HCT116 (cell line): ENCODE measurements around the gene PITPNM1. TPM values are rescaled to one million over a fixed set of nuclear protein-coding genes. Genes with fewer than 3 reads are reported as not detected.

Source experiments
- ATAC-seq: fragments of 200-7000 bp; cut with Tn5 transposase; 2 replicates; pipeline ENCODE4 v1.9.1; 2020; ENCODE audit warnings: mild to moderate bottlenecking, moderate library complexity
- BruUV-seq: library from RNA; stranded (reverse); fragments of 400-500 nt; replicated peaks from 2 replicates; lab custom pipeline; 2021; lab: Mats Ljungman, UMichigan
- CTCF ChIA-PET: fragments of 300-600 bp; sonication (Branson Sonifier 250); formaldehyde crosslinking; loops from one replicate; lab custom pipeline; 2021; ENCODE audit warnings: antibody characterized with exemption; lab: Charles Lee
- POLR2A ChIA-PET: fragments of 300-600, 350-600 bp; sonication (Branson Sonifier 250); formaldehyde crosslinking; loops from one replicate; lab custom pipeline; 2021; ENCODE audit warnings: antibody characterized with exemption; lab: Charles Lee
- RAD21 ChIA-PET, 2 experiments: fragments of 300-600 bp; sonication (Branson Sonifier 250); formaldehyde crosslinking; loops; one replicate each; lab custom pipeline; 2023; ENCODE audit warnings: low total read pairs in 2 of 2; ENCODE audit not compliant: uncharacterized antibody in 2 of 2, unreplicated experiment in 2 of 2, low non-redundant PET in 1 of 2; lab: Charles Lee
- DNase-seq: peaks from one replicate; pipeline ENCODE4 v3.0.0-alpha.2; 2010; ENCODE audit warnings: low read depth, low spot score
- H2AFZ ChIP-seq: fragments of 200-600 bp; shearing (Covaris generic), sonication (generic); 2 replicates; pipeline ENCODE4 v1.6.1; 2017; ENCODE audit warnings: low read depth, mixed run types, mixed read lengths, antibody characterized with exemption, low read length; ENCODE audit not compliant: poor library complexity, severe bottlenecking
- H3K27ac ChIP-seq: 2 replicates; pipeline ENCODE4 v1.5.1; 2012; ENCODE audit warnings: low read depth, low read length
- H3K27me3 ChIP-seq: fragments of 200-600 bp; sonication (generic); 2 replicates; pipeline ENCODE4 v1.6.1; 2016; ENCODE audit warnings: mixed run types, low read length, mixed read lengths; ENCODE audit not compliant: insufficient read depth
- H3K36me3 ChIP-seq, 2 experiments: fragments of 200-500 bp in 1 of 2; fragments of 200-600 bp in 1 of 2; sonication (Bioruptor generic) in 1 of 2; sonication (generic) in 1 of 2; 2 replicates each; pipeline versions ENCODE4 v1.5.1 to v1.6.1; 2014 to 2016; ENCODE audit warnings: low read length in 2 of 2, inconsistent platforms in 1 of 2, mixed read lengths in 1 of 2, mixed run types in 1 of 2; ENCODE audit not compliant: insufficient read depth in 2 of 2, control insufficient read depth in 1 of 2
- H3K4me1 ChIP-seq, 2 experiments: fragments of 200-600 bp in 1 of 2; sonication (generic) in 1 of 2; 2 replicates each; pipeline versions ENCODE4 v1.5.1 to v1.6.1; 2012 to 2017; ENCODE audit warnings: low read length in 2 of 2, inconsistent platforms in 1 of 2, mild to moderate bottlenecking in 1 of 2, mixed read lengths in 1 of 2, mixed run types in 1 of 2, moderate library complexity in 1 of 2; ENCODE audit not compliant: insufficient read depth in 2 of 2, control insufficient read depth in 1 of 2
- H3K4me2 ChIP-seq: fragments of 200-600 bp; sonication (generic); 2 replicates; pipeline ENCODE4 v1.6.1; 2017; ENCODE audit warnings: mixed run types, low read length, mixed read lengths
- H3K4me3 ChIP-seq, 2 experiments: fragments of 200-600 bp in 1 of 2; sonication (generic) in 1 of 2; replicated peaks in 1 of 2; 2 replicates each; pipeline ENCODE4 v1.5.1; 2011 to 2016; ENCODE audit warnings: low read length in 2 of 2, control low read depth in 1 of 2, low read depth in 1 of 2, mild to moderate bottlenecking in 1 of 2, mixed read lengths in 1 of 2, mixed run types in 1 of 2
- H3K79me2 ChIP-seq: fragments of 200-600 bp; sonication (generic); 2 replicates; pipeline ENCODE4 v1.6.1; 2017; ENCODE audit warnings: mild to moderate bottlenecking, mixed run types, low read length, moderate library complexity, mixed read lengths; ENCODE audit not compliant: insufficient read depth
- H3K9ac ChIP-seq: fragments of 200-600 bp; sonication (generic); 2 replicates; pipeline ENCODE4 v1.6.1; 2016; ENCODE audit warnings: low read length, mixed read lengths
- H3K9me2 ChIP-seq: fragments of 200-600 bp; sonication (generic), shearing (Covaris generic); 2 replicates; pipeline ENCODE4 v1.6.1; 2017; ENCODE audit warnings: mixed run types, mild to moderate bottlenecking, moderate library complexity; ENCODE audit not compliant: insufficient read depth
- H3K9me3 ChIP-seq, 2 experiments: fragments of 200-500 bp in 1 of 2; fragments of 200-600 bp in 1 of 2; sonication (Bioruptor generic) in 1 of 2; sonication (generic) in 1 of 2; 2 replicates each; pipeline ENCODE4 v1.6.1; 2014 to 2017; ENCODE audit warnings: low read length in 2 of 2, mixed read lengths in 2 of 2, inconsistent platforms in 1 of 2, low read depth in 1 of 2, mild to moderate bottlenecking in 1 of 2, mixed run types in 1 of 2, moderate library complexity in 1 of 2; ENCODE audit not compliant: control insufficient read depth in 1 of 2, insufficient read depth in 1 of 2
- H4K20me1 ChIP-seq: fragments of 200-600 bp; sonication (generic), shearing (Covaris generic); 2 replicates; pipeline ENCODE4 v1.6.1; 2017; ENCODE audit warnings: mixed run types, mild to moderate bottlenecking, moderate library complexity; ENCODE audit not compliant: insufficient read depth
- CBX3 ChIP-seq: IDR thresholded peaks from 2 replicates; pipeline ENCODE4 v1.6.1; 2012; ENCODE audit warnings: low read depth
- CEBPB ChIP-seq: IDR thresholded peaks from 2 replicates; pipeline ENCODE4 v1.6.1; 2012; ENCODE audit warnings: low read depth
- CTCF ChIP-seq, 3 experiments: fragments of 200-600 bp in 1 of 3; sonication (generic) in 1 of 3; IDR thresholded peaks in 2 of 3; conservative IDR thresholded peaks in 1 of 3; 2 replicates each; pipeline ENCODE4 v1.5.1; 2012 to 2017; ENCODE audit warnings: low read depth in 2 of 3, low read length in 2 of 3, antibody characterized with exemption in 1 of 3, borderline replicate concordance in 1 of 3, control low read depth in 1 of 3, mild to moderate bottlenecking in 1 of 3, mixed read lengths in 1 of 3, mixed run types in 1 of 3, moderate library complexity in 1 of 3; ENCODE audit not compliant: insufficient read depth in 1 of 3
- EGR1 ChIP-seq: IDR thresholded peaks from 2 replicates; pipeline ENCODE4 v1.6.1; 2012; ENCODE audit warnings: low read depth
- EZH2 ChIP-seq: fragments of 200-600 bp; sonication (generic); IDR thresholded peaks from 2 replicates; pipeline ENCODE4 v1.6.1; 2017; ENCODE audit warnings: antibody characterized with exemption, mixed run types
- EZH2phosphoT487 ChIP-seq: fragments of 200-600 bp; IDR thresholded peaks from 2 replicates; pipeline ENCODE4 v1.6.1; 2018; ENCODE audit warnings: antibody characterized with exemption, borderline replicate concordance
- FOSL1 ChIP-seq: IDR thresholded peaks from 2 replicates; pipeline ENCODE4 v1.6.1; 2012; ENCODE audit warnings: low read depth
- MAX ChIP-seq: IDR thresholded peaks from 2 replicates; pipeline ENCODE4 v1.6.1; 2012
- POLR2AphosphoS5 ChIP-seq: IDR thresholded peaks from 2 replicates; pipeline ENCODE4 v1.6.1; 2011; ENCODE audit warnings: mild to moderate bottlenecking, low read depth, low read length, moderate library complexity
- SP1 ChIP-seq: IDR thresholded peaks from 2 replicates; pipeline ENCODE4 v1.6.1; 2012; ENCODE audit warnings: low read depth
- SRF ChIP-seq: IDR thresholded peaks from 2 replicates; pipeline ENCODE4 v1.6.1; 2012; ENCODE audit warnings: low read depth
- TCF7L2 ChIP-seq: IDR thresholded peaks from 2 replicates; pipeline ENCODE4 v1.7.0; 2011; ENCODE audit warnings: borderline replicate concordance, inconsistent platforms; ENCODE audit not compliant: insufficient read depth, insufficient read length; ENCODE audit errors: extremely low read depth
- ZBTB33 ChIP-seq: IDR thresholded peaks from 2 replicates; pipeline ENCODE4 v1.6.1; 2011; ENCODE audit warnings: mild to moderate bottlenecking, low read length, moderate library complexity; ENCODE audit not compliant: insufficient replicate concordance; ENCODE audit errors: extremely low read depth
- ZFX ChIP-seq: fragments of 450-650 bp; IDR thresholded peaks from 2 replicates; pipeline ENCODE4 v1.6.1; 2017
- ZNF274 ChIP-seq: fragments of 200-500 bp; sonication (Bioruptor generic); IDR thresholded peaks from 2 replicates; pipeline ENCODE4 v1.6.1; 2014; ENCODE audit warnings: mild to moderate bottlenecking, low read depth, low read length, inconsistent platforms
- intact Hi-C: fragments of 100-400 bp; cut with micrococcal nuclease; formaldehyde crosslinking; loops from 2 replicates; pipeline ENCODE4 v1.10.0; 2022
- total RNA-seq: library from RNA; stranded (reverse); gene quantifications from one replicate; pipeline ENCODE4 v1.2.1, GENCODE V29; 2021; ENCODE audit not compliant: unreplicated experiment

Gene PITPNM1
- total RNA-seq, 1 experiment from 2014 or later = 79.5 TPM

- ATAC-seq = no peak
- intact Hi-C loops = no loop called here
These were observed 55.9 kb downstream of the PITPNM1 start for GRCh38 chr11:67449116-67449844.

More at GRCh38 chr11:67449116-67449844, 55.9 kb downstream of the PITPNM1 start:
- Histone ChIP-seq H3K9me3 (no peaks in the 10 kb centered on the region), H3K4me3 (no peak overlapping the region)
- TF ChIP-seq EZH2 (no peak), ZNF274 (no peak), EZH2phosphoT487 (no peak), TCF7L2 (no peak), FOSL1 (no peak), CBX3 (no peak), ZBTB33 (no peak), SRF (no peak), CTCF (IDR thresholded peaks at IDR 0.05 in 2 of 3, conservative IDR thresholded peaks at IDR 0.05 in 1 of 3; ENCODE audit: borderline replicate concordance in 1 of 3, insufficient read depth in 1 of 3, low read depth in 2 of 3, low read length in 2 of 3) (no peak), CEBPB (no peak), POLR2AphosphoS5 (no peak), SP1 (no peak), MAX (no peak), ZFX (no peak), EGR1 (no peak)
- TF ChIP-seq, all 23 proteins: peak for 0
- Histone ChIP-seq H3K4me1 (peaks cover 0 to 1% of the 10 kb centered on the region in 2 experiments; a peak in 1 of 4 replicates), H2AFZ (no peak overlapping the region), H3K36me3 (no peaks in the 10 kb centered on the region), H3K9ac (no peak overlapping the region), H3K9me2 (no peaks in the 10 kb centered on the region), H3K4me2 (no peak overlapping the region), H4K20me1 (no peaks in the 10 kb centered on the region), H3K27me3 (no peaks in the 10 kb centered on the region), H3K79me2 (no peaks in the 10 kb centered on the region), H3K27ac (no peak overlapping the region)
- BruUV-seq = no TSS peak
- ChIA-PET CTCF (no interaction called here), RAD21 (no interaction called here), POLR2A (interaction anchor here (1.5 kb wide), 1 partner anchor 12 kb away, joined by 4 read pairs; no protein-coding TSS in a partner anchor)
- no peak for DNase-seq
